ENCODE data around the gene ZBTB44.

- TF ChIP-seq CTCF (conservative IDR thresholded peaks at IDR 0.05) (no peak), EZH2 (IDR thresholded peaks at IDR 0.05; ENCODE audit: low read depth) (no peak)
Observed at GRCh38 chr11:130260080-130260627, 54.6 kb downstream of the ZBTB44 start.

All from PC-9 (cell line).